GM18508 (cell line): Measurements from ENCODE around the gene LRCH3.

ENCODE experiments used
- ATAC-seq: cut with Tn5 transposase; IDR thresholded peaks from one replicate; pipeline ENCODE4 v1.9.1; 2021; ENCODE audit warnings: moderate number of reproducible peaks; ENCODE audit not compliant: insufficient read depth, unreplicated experiment

Gene LRCH3

GRCh38 chr3:197791892-197792647 lies 1.0 kb downstream of the LRCH3 start:
- ATAC-seq = peak; percentile 7

GRCh38 chr3:197793247-197793646 lies 2.2 kb downstream of the LRCH3 start:
- ATAC-seq = no peak

DNA sequence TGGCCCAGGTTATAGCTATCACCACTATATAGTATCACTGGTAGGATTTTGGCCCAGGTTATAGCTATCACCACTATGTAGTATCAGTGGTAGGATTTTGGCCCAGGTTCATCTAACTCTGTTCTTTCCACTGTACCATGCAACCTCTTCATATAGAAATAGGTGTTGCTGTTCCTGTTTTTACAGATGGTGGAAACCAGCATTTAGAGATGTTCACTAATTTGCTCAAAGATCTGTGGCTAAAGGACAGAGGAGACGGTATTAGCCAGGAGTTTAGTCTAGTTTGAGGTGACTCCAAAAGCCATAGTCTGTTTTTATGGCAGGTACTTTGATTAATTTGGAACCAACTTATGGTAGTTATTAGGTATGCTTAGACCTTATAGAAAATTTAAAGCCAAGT lies 3.1 kb downstream of the LRCH3 start:
- ATAC-seq = no peak

DNA sequence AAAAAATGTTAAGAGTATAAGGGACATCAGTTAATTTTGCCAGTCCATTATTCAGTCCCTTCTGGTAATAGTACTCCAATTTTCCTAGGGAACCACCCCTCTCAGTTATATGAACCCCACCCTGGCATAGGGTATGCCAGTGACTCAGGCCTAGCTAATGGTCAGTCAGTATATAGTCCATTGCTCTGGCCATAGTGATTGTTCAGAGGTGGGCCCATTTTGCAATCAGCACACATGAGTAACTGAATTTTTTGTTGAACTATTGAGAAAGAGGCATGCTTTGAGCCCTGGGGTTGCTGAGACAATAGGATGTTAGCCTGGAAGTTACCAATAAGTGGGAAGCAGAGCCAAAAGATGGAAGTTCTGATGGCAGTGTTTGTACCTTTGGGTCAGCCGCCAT lies 4.1 kb downstream of the LRCH3 start:
- no peak for ATAC-seq

GRCh38 chr3:197796087-197796486 lies 5.0 kb downstream of the LRCH3 start:
- no peak for ATAC-seq

GRCh38 chr3:197798863-197799262 lies 7.8 kb downstream of the LRCH3 start:
- no peak for ATAC-seq

DNA sequence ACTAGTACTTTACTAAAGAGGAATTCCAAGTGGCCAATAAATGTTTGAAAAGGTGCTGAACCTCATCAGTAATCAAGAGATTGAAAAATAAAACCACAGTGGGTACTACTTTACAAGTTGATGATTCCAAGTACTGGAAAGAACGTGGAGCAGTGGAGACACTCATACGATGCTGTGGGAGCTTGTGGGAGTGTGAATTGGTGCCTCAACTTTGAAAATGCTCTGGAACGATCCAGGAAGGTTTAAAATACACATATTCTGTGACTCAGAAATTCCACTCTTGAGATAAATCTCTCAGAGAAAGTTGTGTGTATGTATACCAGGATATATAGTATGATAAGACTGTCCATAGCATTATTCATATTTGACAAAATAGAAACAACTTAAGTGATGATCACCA lies 9.3 kb downstream of the LRCH3 start:
- no peak for ATAC-seq

- ATAC-seq = no peak
These were observed 11.1 kb downstream of the LRCH3 start for GRCh38 chr3:197801891-197802778.

DNA sequence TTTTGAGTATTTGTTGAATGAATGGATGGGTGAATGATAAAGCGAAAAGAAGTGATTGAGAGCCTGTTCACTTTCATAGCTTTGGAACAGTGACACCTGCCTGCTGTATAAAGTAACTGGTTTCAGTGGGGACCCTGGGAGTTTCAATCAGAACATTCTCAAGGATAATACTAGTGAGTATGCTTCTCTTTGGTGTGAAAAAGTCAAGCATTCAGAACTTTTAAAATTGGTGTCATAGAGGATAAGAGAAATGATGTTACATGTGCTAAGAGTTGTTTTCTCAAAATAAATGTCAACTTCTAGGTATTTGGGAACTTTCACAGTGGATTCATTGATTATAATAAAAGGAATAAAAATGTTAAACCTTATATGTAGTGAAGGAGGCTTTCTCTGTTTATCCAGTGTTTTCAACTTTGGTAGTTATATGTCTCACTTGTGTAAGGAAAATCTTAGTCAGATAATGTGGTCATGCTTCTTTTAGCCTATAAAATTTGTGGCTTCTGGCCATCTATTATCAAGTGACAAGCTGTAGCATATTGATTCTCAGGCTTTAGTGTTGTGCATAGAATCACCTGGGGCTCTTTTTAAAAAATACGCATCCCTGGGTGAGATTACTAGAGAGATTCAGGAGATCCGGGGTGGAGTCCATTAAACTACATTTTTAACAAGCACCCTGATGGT lies 11.9 kb downstream of the LRCH3 start:
- no peak for ATAC-seq

- ATAC-seq = no peak
These were observed 13.5 kb downstream of the LRCH3 start for GRCh38 chr3:197804511-197804910.

- no peak for ATAC-seq
These were observed 17.0 kb downstream of the LRCH3 start for GRCh38 chr3:197807969-197808587.

DNA sequence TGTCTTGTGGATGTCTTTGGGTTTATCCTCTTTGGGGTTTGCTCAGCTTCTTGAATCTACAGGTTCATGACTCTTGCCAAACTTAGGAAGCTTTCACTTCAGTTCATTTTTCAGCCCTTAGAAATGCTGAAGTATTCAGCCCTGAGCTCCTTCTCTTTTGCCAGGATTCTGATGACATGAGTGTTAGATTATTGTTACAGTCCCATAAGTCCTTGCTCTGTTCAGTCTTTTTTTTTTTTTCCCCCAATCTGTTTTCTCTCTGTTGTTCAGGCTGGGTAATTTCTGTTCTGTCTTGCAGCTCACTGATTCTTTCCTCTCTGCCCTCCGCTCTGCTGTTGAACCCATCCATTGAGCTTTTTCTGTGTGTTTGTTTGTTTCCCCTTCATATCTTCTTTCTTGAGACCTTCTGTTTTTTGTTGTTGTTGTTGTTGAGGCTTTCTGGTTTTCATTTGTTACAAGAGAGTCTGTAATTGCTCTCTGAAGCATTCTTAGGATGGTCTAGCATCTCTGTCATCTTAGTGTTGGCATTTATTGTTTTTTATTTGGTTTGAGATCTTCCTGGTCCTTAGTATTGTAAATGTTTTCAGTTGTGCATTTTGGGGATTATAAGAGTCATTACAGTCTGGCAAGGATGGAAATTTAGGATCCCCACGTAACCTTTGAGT lies 18.4 kb downstream of the LRCH3 start:
- ATAC-seq = no peak

DNA sequence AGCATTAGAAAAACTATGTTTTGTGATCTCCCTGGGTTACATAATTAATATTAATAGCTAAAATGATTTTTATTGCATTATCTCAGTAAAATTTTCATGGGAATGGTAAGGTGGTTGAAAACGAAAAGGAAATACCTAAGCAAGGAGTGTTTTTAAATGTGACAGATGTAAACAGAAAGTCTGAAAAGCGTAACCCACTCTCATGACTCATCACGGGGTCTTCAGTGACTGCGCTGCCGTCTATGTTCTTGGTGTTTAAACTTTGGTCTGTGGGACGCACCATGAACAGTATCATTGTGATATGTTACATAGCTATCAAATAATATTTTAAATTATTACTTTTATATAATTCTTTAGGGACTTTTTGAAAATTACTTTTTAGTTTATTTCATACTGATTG lies 19.8 kb downstream of the LRCH3 start:
- ATAC-seq = no peak

DNA sequence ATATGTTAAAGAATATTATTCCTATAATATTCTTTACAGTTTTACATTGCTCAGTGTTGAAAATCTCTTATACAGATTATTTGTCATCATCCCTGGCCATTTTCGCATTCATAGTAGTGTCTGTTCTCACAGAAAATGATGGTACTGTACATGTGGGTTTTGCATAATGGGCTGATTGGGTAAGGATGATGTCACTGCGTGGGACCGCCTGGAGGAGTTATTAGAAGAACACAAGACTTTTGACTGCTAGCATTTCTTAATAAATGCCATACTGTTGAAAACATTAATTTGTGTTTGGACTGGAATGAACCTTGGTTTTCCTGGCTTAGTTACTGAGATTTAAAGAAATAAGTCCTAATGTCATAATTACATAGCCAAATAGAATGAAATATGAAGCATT lies 20.3 kb downstream of the LRCH3 start:
- no peak for ATAC-seq

DNA sequence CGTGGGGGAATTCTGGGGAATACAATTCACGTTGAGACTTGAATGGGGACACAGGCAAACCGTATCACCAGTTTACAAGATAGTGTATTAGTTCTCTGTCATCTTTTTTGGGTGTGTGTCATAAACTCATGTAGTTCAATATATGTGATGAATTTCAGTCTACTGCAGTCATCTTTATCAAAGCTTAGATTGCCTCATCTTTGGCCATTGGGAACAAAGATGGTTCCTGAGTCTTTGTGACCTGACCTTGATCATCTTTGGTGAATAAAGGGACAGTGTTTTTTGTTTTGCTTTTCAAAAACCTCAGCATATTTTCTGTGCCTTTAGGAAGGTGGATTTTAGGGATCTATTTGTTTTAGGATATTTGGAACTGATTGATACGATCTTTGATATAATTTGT lies 23.3 kb downstream of the LRCH3 start:
- ATAC-seq = no peak

GRCh38 chr3:197820550-197821335 lies 29.7 kb downstream of the LRCH3 start:
- ATAC-seq = no peak

DNA sequence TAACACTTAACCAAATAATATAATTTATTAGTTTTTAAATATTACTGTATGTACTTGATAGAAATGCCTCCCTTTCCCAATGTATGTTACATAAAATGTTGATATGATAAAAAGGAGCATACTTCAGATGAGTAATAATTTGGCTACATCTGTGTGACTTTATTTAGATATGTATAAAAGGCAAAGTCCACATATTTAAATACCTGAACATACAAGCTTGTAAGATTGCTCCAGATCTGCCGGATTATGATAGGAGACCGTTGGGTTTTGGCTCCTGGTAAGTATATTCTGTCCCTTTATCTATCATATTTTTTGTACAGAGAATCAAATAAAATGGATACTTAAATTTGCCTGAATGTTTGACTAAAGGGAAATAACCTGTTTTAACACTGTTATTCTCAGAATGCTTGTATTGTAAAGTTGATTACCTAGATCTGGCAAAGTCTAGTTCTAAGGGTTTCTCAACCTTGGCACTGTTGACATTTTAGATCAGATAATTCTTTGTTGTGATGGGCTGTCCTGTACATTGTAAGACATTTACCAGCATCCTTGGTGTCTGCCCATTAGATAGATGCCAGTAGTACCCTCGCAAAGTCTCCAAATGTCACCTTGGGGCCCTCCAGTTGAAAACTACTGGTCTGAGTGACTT lies 38.5 kb downstream of the LRCH3 start:
- ATAC-seq = no peak

DNA sequence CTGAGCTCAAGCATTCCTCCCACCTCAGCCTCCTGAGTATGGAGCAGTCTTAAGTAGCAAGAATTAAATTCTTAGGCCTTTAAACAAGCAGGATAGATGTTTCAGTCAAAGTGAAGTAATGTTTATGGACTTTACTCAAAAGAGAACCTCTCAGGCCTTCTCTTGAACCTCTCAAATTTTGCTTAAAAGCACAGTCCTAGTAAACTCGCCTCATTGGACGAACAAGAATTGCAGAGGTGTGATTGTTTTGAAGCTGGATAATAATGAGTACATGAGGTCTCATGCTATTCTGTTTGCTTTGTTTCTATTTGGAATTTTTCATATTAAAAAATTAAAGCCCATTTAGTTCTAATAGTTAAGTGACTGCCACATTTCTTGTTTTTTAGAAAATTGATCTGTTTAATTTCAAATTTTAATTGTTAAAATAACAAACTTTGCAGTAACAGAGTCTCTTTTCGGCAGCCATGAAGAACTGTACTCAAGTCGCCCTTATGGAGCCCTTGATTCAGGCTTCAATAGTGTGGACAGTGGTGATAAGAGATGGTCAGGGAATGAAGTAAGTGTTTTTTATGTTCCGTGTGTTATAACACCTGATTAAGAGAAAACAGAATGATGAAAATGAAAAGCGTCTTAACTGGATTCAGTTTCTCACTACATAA lies 39.4 kb downstream of the LRCH3 start:
- ATAC-seq = no peak
